Glomerular visceral epithelial cell (primary cell): Measurements from ENCODE around the gene AREG.

Experiments used
- DNase-seq: peaks from one replicate; pipeline ENCODE4 v3.0.0-alpha.2; 2016; ENCODE audit errors: extremely low spot score

Gene AREG

DNA sequence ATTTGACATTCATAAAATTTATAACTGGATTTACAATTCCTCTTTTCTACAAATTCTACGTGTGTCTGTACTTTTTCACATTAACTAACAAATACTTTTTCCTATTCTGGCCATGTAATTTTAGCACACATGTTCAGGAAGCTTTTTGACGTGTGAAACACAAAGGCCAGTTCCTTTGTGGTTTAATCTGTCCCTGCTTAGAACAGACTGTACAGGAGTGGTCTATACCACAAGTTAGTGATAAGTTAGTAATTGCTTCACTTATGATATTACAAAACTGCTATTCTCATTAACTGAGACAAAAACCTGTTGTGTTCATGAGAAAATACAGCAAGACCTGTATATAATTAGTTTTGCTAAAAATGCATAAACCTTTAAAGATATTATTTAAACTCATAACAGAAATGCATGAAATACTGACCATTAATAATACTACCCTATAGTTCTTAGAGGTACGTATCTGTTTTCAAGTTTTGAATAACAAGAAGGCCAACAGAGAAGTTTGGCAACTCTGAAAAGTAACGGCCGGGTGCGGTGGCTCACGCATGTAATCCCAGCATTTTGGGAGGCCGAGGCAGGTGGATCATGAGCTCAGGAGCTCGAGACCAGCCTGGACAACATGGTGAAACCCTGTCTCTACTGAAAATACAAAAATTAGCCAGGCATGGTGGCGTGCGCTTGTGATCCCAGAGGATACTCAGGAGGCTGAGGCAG lies 13.7 kb upstream of the AREG start:
- no peak for DNase-seq

DNA sequence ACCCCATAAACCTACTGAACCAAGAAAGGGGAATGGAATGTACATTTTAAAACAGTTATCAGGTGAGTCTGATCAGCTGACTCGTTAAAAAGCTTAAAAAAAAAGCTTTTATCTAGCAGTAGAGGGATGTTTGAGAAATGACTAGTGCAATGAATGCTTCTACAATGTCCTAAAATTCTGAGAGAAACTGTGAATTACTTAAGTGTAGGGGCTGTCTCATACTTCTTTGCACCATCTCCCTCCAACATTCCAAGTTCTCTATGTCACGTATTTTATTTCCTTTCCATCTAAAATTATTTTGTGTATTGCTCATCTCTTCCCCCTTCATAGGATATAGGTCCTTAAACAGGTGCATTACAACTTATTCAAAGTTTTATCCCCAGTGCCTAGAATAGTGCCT lies 11.9 kb upstream of the AREG start:
- DNase-seq: no peak

DNA sequence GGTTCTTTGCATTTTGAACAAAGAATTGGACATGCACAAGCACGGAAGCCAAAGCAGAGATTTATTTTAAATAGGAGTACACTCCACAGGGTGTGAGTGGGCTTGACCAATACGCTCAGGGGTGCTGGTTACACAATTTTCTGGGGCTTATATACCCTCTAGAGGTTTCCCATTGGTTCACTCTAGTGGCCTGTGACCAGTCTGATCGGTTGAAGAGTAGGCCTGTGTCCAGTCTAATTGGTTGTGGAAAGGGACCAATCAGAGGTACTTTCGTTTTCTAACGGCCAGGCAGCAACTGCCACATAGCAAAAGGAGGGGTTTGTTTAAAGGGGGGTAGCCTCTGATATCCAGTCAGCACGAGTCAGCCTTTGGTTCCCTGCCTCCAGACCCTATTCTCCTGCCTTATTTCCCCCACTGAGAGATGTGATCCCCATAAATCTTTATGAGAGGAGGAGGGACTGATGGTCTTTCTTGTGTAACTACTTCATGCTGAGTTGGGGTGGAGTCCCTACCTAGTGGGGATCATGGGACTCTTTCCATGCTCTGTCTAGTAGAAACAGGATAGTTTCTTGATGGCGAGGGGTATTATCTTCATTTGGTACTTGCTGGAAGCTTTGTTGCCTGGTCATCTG lies 11.3 kb upstream of the AREG start:
- no peak for DNase-seq

DNA sequence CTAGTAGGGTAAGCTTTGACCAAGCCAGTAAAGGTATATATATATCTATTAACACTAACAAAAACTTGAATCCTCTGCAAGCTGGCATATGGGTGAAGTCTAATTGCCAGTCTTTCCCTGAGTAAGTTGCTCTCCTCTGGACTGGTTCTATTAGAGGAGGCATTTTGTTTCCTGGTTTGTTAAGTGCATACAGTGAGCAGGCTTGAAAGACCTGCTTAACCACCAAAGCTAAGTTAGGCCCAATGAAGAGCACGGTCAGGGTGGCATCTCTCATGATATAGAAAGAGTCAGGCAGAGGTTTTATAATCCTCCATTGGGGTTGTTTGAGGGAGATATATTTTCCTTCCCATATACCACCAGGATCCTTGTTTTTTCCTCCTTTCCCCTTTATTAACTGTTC lies 9.6 kb upstream of the AREG start:
- no peak for DNase-seq

DNA sequence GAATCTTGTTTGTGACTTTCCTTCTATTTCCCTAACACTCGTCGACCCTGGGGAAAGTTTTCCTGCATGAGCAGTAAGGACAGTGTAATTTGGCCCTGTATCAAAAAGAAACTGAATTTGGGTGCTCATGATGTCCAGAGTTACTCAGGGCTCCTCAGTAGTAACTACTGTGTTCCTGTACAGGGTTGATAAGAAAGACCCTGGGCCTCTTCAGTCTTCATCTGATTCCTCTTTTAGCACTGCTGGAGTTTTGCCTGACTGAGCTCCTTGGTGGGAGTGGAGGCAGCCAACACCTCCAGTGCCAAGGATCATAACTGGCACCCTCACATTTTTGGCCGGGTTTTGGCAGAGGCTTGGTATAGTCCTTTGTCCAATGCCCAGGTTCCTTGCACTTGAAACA lies 7.1 kb upstream of the AREG start:
- DNase-seq: no peak

DNA sequence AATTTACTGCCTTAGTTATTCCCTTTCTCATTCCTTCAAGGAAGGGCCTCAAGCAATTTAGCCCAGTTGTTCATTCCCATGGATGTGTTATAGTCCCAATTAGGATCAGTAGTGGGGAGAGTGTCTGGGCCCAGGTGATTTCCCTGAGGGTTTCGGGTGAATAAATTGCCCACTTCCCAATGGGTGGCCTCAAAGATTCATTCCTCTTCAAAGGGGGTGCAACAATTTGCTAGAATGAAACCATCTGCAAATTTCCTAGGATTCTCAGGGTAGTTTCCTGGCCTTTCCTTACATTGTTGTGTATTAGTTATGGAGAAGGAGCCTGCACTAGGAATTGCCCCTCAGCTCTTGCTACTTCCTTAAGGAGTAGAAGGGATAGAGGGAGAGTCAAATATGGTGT lies 6.3 kb upstream of the AREG start:
- no peak for DNase-seq

DNA sequence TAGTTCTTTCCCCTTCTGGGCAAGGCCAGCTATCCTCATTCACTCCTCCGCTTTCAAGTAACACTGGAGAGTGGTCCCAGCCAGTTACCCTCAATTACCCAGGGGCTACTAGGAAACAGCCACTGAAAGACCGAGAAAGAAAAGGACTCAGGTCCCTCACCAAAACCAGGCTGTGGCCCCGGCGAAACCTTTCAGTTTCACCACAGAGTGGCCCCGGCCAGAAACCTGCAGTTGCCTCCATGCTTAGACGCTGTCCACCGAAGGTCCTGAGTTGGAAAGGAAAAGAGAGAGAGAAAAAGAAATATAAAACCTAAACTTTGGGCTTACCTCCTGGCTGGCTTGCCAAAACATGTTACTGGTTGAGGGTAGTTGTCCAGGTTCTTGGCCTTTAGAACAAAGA lies 5.0 kb upstream of the AREG start:
- DNase-seq: no peak

DNA sequence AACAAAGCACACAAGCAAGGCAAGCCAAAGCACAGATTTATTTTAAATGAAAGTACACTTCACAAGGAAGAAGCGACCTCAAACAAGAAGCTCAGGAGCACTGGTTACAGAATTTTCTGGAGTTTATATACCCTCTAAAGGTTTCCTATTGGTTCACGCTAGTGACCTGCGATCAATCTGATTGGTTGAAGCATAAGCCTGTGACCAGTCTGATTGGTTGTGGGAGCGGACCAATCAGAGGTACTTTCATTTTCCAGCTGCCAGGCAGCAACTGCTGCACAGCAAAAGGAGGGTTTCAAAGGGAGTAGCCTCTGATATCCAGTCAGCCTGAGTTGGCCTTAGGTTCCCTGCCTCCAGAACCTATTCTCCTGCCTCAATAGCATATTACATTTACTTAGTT lies 4.6 kb upstream of the AREG start:
- no peak for DNase-seq

DNA sequence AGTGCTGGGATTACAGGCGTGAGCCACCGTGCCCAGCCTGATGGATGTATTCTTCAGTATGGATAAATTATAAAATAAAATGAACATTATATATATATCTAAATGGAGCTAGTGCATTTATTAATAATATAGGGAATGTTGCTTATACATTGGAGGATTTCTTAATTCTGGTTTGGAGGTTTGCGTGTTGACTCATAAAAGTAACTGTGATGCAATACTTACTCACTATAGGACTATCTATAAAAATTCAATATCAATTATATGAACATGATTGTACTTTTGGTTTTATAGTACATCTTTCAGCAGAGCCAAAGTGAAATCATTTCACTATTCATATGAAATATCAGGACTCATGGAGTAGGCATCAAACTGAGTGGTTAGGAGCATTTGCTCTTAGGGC lies 3.2 kb upstream of the AREG start:
- DNase-seq: no peak

DNA sequence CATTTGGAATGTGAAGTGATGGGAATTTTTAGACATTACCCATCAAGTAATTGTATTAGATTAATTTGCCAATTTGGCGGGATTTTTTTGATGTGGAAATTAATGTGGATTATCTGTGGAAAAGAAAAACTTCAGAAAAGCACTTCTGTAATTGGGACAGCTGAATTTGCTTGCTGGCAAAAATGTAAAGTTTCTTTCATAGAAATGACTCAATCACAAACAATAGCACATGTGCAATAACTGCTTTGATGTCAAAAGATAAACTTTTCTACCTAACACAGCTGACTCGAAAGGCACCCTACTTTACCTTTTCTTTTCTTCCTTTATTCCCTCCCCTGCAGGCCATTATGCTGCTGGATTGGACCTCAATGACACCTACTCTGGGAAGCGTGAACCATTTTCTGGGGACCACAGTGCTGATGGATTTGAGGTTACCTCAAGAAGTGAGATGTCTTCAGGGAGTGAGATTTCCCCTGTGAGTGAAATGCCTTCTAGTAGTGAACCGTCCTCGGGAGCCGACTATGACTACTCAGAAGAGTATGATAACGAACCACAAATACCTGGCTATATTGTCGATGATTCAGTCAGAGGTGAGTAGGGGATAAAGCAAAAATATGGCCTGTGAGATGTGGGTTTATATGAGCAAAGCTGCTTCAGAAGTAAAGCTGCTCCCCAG lies 1.4 kb downstream of the AREG start:
- DNase-seq: peak; percentile 27

DNA sequence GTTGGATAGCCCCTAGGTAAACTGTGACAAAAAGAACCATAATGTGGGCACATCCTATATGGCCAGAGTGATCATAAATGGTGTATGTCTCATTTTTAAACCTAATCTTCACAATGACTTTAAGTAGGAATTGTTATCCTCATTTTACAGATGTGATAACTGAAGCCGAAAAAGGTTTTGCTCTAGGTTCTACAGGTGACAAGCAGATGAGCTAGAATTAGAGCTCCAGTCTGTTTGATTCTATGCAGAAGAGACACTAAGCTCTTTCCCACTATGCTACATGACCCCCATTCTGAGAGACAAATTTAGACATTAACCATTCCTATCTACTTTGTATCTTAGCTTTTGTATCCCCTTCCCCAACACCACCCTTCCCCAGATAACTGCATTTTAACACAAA lies 2.0 kb downstream of the AREG start:
- no peak for DNase-seq

DNA sequence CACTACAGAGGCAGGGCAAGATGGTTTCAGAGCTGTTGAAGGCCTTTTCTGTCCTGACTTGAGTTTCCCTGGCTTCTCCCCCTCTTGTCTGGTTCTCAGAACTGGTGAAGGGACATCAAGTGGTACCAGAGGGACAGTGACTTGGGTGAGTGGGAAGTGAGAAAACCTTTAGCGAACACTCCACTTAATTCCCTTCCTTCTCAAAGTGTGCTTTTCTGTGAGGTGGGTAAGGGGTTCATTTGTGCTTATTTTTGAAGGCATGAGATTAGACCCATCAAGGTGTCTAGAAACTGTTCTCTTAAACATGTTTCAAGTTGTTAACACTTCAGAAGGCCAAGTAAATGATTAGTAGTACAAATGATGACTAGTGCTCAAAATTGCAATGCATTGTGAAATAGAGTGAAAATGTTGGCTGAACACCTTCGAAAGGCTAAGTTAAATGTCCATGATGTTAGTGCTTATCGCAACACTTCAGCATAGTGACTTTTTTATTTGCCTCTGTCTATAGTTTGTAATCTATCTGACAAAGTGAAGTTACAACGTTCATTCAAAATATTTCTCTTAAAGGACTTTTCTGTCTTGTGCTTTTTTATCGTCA lies 2.8 kb downstream of the AREG start:
- no peak for DNase-seq

DNA sequence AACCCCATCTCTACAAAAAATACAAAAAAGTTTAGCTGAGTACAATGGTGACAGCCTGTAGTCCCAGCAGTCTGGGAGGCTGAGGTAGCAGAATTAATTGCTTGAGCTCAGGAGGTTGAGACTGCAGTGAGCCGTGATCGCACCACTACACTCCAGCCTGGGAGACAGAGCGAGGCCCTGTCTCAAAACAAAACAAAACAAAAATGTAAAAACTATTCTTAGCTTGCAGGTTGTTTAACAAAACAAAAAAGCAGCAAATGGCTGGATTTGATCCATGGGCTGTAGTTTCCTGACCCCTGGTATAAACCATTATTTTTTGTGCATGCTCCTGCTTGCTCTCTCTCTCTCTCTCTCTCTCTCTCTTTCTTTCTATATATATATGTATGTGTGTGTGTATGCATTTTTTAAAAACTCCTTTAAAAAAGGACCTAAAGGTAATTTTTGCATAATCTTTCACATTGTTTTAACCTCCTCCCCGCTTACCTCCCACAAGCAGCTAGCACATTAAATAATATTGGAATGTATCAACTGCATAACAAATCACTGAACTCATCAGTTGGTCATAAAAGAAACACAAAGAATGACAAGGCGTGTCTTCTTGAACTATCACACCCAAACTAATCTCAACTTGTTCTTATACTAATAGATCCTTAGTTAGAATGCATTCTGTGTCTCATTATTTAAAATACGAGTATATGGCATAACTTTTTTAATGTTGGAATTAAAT lies 4.8 kb downstream of the AREG start:
- DNase-seq: no peak

DNA sequence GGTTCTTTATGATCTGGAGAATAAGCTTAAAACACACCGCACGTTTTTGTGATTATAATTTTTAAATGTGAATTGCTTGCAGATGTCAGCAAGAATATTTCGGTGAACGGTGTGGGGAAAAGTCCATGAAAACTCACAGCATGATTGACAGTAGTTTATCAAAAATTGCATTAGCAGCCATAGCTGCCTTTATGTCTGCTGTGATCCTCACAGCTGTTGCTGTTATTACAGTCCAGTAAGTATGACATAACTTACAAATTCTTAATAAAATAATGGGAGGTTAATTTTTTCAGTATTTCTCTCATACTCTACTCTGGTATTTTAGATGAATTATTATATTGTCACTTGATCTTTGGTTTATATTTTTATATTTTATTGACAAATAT lies 5.4 kb downstream of the AREG start:
- no peak for DNase-seq

DNA sequence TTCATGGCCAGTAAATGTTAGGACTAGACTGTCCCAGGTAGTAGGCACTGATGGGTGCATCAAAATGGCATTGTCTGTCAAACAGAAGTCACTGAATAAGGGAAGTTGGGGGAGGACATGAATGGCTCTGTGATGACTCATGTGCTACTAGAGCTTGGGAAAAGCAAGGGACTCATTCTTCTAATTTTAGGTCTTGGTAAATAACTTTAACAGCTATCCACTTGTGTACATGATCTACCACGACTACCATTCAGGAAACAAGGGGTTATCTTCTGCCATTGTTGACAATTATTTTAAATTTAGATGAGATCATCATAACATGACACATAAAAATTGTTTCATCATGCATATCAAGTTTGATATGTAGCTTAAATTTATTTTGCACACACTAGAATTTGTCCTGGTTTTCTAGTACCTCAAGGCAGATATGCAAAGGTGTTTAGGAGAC lies 6.3 kb downstream of the AREG start:
- DNase-seq: peak; percentile 35

DNA sequence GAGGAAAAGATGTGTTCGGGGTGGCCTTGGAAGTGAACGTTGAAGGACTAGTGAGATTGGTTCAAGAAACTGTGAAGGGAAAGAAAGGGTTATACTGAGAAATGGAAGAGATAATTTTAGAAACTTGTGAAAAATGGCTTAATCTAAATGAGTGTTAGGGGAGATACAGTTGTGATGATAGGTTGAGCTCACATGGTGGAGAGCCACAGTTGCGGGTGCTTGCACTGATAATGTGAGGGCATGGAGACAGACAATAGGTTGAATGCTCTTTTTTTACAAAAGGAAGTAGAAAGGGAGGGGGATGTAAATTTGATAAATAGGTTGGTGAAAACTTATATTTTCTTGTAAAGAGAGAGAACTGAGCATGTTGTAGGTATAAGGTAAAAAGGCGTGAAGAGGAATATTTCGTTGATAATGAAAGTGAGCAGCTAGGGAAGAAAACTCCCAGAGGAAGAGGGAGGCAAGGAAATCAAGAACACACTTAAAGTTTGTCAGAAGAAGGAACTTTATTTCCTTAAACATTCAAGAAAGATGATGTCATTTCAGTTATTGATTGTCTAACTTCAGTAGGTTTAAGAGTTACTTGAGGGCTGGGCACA lies 8.2 kb downstream of the AREG start:
- DNase-seq: no peak

DNA sequence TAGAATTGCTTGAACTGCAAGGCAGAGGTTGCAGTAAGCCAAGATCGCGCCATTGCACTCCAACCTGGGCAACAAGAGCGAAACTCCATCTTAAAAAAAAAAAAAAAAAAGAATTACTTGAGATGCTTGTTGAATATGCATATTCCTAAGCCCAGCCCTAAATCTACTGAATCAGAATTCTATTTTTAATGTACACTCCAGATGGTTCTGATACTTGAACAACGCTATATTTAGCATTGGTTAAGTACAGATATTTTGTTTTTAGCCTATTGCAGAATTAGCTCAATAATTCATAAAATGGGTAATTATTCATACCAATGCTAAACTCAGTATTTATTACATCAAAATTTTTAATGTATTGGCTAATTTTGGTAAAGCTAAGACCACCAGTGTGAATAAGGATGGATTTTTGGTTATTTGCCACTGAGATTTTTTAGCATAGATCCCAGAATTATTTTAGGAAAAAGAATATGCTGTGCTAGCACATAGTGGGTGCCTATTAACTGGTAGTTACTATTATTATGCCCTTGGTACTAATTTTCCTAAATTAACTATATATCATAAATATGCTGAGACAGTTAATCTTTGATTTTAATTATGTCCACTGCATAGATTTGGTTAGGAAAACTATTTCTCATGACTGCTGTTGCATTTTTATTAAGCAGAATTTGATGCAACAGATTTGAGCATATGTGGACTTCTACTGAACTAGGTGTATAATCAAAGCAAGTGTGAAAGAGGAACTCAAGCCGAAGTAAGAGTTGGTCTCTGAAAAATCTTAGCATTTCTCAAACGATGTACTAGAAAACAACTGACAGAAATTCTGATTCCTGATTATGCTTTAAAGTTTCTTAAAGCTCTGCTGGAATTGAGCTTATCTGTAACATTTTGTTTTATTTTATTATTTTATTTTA lies 9.2 kb downstream of the AREG start:
- DNase-seq: no peak

DNA sequence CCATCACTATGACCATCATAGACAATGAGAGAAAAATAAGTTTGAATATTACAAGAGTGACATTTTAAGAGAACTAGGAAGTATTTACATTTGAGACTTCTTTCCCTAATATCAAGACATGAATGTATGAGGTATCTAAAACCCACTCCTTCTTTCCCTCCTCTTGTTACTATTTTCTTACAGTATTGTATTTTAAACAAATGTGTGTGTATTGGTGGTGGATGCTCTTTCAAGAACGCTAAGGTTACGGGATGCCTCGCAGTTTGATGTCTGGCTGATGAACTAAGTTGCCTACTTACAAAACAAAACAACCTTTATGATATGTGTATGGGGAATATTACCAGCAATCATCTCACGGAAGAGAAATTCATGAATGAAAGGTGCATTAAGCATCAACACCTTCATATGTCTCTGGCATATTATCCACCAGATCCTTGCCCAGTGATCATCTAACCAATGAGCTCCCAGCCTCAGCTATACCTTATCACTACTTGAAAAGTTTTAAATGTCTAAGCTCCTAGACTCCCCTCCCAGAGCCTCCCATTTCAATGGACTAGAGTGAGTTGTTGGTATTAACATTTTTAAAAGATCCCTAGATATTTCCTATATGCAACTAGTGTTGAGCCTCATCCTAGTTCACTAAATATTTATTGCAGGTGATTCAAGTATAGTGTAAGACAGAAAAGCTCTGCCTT lies 10.6 kb downstream of the AREG start:
- DNase-seq: no peak

DNA sequence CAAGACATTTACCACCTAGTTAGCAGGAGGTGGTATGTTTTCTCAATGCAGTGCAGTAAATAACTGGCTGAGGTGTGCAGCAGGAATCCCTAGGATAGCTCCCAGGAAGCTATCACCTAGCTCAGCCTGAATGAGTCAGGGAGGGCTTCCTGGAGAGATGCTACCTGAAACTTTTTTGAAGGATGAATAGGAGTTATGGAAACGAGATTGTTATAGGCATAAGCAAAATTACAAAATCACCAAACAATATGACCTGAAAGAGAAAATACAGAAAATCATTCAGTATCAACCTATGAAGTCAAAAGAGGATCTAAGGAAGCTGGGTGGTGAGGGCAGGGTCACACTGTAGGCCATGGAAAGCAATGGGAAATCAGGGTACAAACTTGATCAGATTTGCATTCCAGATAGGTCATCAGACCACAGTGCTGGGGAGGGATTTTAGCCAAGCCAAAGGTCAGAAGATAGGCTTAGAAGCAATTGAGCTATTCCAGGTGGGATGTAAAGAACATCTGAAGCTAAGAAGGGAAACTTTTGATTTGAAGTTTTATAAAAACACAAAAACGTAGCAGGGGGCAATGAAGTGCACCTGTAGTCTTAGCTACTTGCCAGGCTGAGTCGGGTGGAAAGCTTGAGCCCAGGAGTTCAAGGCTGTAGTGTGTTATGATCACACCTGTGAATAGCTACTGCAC lies 11.3 kb downstream of the AREG start:
- DNase-seq: no peak
